Suprapubic skin (tissue), 4 donors: ENCODE data around the gene OSBPL7. TPM values are rescaled to one million over a fixed set of nuclear protein-coding genes. Genes with fewer than 3 reads are reported as not detected.

Source experiments
- DNase-seq, 2 donors: peaks; one replicate each; pipeline ENCODE4 v3.0.0-alpha.2; 2019; ENCODE audit warnings: low spot score in 2 of 2
- H3K27ac ChIP-seq: fragments of 200-600 bp; sonication (generic); one replicate; pipeline ENCODE4 v1.5.1; 2019
- H3K27me3 ChIP-seq: fragments of 200-600 bp; sonication (generic); one replicate; pipeline ENCODE4 v1.5.1; 2019
- H3K36me3 ChIP-seq: fragments of 200-600 bp; sonication (generic); one replicate; pipeline ENCODE4 v1.5.1; 2019
- H3K4me1 ChIP-seq: fragments of 200-600 bp; sonication (generic); one replicate; pipeline ENCODE4 v1.5.1; 2019
- H3K4me3 ChIP-seq: fragments of 200-600 bp; sonication (generic); one replicate; pipeline ENCODE4 v1.5.1; 2019; ENCODE audit warnings: mild to moderate bottlenecking
- H3K9me3 ChIP-seq: fragments of 200-600 bp; sonication (generic); one replicate; pipeline ENCODE4 v1.5.1; 2019
- CTCF ChIP-seq, 2 donors: fragments of 200-600 bp in 1 of 2; fragments of 450-650 bp in 1 of 2; sonication (generic) in 1 of 2; IDR thresholded peaks; one replicate each; pipeline ENCODE4 v1.5.1; 2016 to 2019; ENCODE audit warnings: antibody characterized with exemption in 2 of 2, mild to moderate bottlenecking in 1 of 2, moderate library complexity in 1 of 2
- EP300 ChIP-seq: sonication (generic); formaldehyde crosslinking; IDR thresholded peaks from one replicate; pipeline ENCODE4 v1.6.1; 2017; ENCODE audit warnings: antibody characterized with exemption
- POLR2A ChIP-seq, 2 donors: fragments of 450-650 bp; IDR thresholded peaks; one replicate each; pipeline ENCODE4 v1.6.1; 2017; ENCODE audit warnings: antibody characterized with exemption in 2 of 2, mild to moderate bottlenecking in 2 of 2, moderate library complexity in 2 of 2
- POLR2AphosphoS5 ChIP-seq, 3 donors: sonication (generic); formaldehyde crosslinking; IDR thresholded peaks; one replicate each; pipeline ENCODE4 v1.6.1; 2017; ENCODE audit warnings: antibody characterized with exemption in 3 of 3
- WGBS: methylation state at CpG from one replicate; pipeline ENCODE4 v1.1.5; 2018; 5-methylcytosine and 5-hydroxymethylcytosine counted together
- total RNA-seq, 4 donors: library from RNA; depleted of rRNA; stranded (reverse); fragments of >200 nt; gene quantifications; one replicate each; pipeline ENCODE4 v1.1.0, GENCODE V29; 2016

Gene OSBPL7
- total RNA-seq, 4 donors from 2014 or later, result 1.3 to 2.0 (median 1.6) TPM

DNA sequence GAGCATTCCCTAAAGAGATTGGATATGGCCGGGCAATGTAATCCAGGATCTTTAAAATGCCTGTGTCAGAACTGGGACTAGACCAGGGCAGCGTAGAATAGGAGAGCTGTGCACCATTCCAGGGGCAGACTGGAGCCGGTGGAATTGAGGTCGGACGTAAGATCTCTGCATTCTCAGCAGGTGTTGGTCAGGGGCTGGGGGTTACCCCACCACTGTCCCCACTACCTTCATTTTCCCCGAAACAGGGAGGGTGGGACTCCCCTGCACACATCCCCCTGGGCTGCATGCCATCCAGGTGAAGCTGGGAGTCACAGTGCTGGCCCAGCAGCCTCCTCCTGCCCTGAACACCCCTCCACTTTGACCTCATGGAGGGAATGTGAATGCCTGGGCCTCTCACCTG is 17.8 kb downstream of the OSBPL7 start:
- H3K4me3 ChIP-seq, result no peak overlapping the region
- H3K27me3 ChIP-seq, result peaks cover 4% of the 10 kb centered on the region
- H3K4me1 ChIP-seq, result no peaks in the 10 kb centered on the region
- peaks cover 16% of the 10 kb centered on the region for H3K36me3 ChIP-seq
- no peaks in the 10 kb centered on the region for H3K9me3 ChIP-seq
- peak; percentile 30 to 47 for DNase-seq
- H3K27ac ChIP-seq, result no peak overlapping the region
- TF ChIP-seq CTCF (IDR thresholded peaks at IDR 0.05) (no peak), POLR2AphosphoS5 (IDR thresholded peaks at IDR 0.05) (no peak), EP300 (no peak), POLR2A (IDR thresholded peaks at IDR 0.05) (no peak)
- WGBS, result 80% methylated on average over 6 of the region's 6 CpGs

DNA sequence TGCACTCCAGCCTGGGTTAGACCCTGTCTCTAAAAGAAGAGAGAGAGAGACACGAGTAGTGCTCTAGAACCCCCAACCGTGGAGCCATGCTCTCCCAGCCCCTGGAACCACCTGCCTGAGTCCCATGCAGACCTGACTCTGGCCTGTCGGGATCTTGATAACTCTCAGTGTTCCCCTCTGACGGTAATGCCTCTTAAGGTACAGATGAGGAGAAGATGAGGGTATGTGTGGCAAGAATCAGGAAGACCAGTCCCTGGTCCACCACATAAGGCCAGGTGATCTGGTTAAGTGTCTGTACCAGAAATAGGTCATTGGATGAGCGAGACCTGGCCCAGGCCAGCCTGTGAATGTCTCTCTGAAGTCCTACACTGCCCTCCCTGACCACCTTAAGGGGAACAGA is 18.4 kb downstream of the OSBPL7 start:
- peak; percentile 37 to 50 for DNase-seq
- H3K36me3 ChIP-seq, result peaks cover 10% of the 10 kb centered on the region
- H3K27ac ChIP-seq, result no peak overlapping the region
- H3K4me3 ChIP-seq, result no peak overlapping the region
- peaks cover 4% of the 10 kb centered on the region for H3K27me3 ChIP-seq
- H3K4me1 ChIP-seq, result no peaks in the 10 kb centered on the region
- no peaks in the 10 kb centered on the region for H3K9me3 ChIP-seq
- no peak for TF ChIP-seq POLR2A (IDR thresholded peaks at IDR 0.05)
- no peak for TF ChIP-seq EP300
- TF ChIP-seq POLR2AphosphoS5 (IDR thresholded peaks at IDR 0.05), result no peak
- WGBS, result 86% methylated on average over 5 of the region's 5 CpGs

GRCh38 chr17:47802341-47803022 is 19.1 kb downstream of the OSBPL7 start:
- TF ChIP-seq POLR2AphosphoS5 (IDR thresholded peaks at IDR 0.05) (no peak), CTCF (IDR thresholded peaks at IDR 0.05) (peak in 1 of 2 donors; percentile 53)
- H3K27me3 ChIP-seq, result peaks cover 4% of the 10 kb centered on the region
- WGBS, result 38% methylated on average over 9 of the region's 9 CpGs
- no peaks in the 10 kb centered on the region for H3K4me1 ChIP-seq
- no peak overlapping the region for H3K4me3 ChIP-seq
- no peaks in the 10 kb centered on the region for H3K9me3 ChIP-seq
- DNase-seq, result peak; percentile 47 to 76
- H3K36me3 ChIP-seq, result peaks cover 3% of the 10 kb centered on the region
- no peak overlapping the region for H3K27ac ChIP-seq

GRCh38 chr17:47801906-47802305 is 19.7 kb downstream of the OSBPL7 start:
- TF ChIP-seq EP300, result no peak
- TF ChIP-seq POLR2AphosphoS5 (IDR thresholded peaks at IDR 0.05), result no peak
- TF ChIP-seq CTCF (IDR thresholded peaks at IDR 0.05), result no peak
- TF ChIP-seq POLR2A (IDR thresholded peaks at IDR 0.05), result no peak
- 89% methylated on average over 3 of the region's 6 CpGs for WGBS
- DNase-seq, result peak in 1 of 2 donors; percentile 38

GRCh38 chr17:47801176-47801765 is 20.3 kb downstream of the OSBPL7 start:
- Histone ChIP-seq H3K36me3 (no peaks in the 10 kb centered on the region), H3K9me3 (no peaks in the 10 kb centered on the region), H3K4me3 (no peak overlapping the region), H3K27me3 (peaks cover 4% of the 10 kb centered on the region), H3K27ac (no peak overlapping the region), H3K4me1 (no peaks in the 10 kb centered on the region)
- WGBS, result 93% methylated on average over 4 of the region's 4 CpGs
- TF ChIP-seq POLR2A (IDR thresholded peaks at IDR 0.05) (no peak), CTCF (IDR thresholded peaks at IDR 0.05) (no peak), EP300 (no peak), POLR2AphosphoS5 (IDR thresholded peaks at IDR 0.05) (no peak)
- peak; percentile 9 to 55 for DNase-seq

More at GRCh38 chr17:47801906-47802305, 19.7 kb downstream of the OSBPL7 start:
- H3K4me1 ChIP-seq, result no peaks in the 10 kb centered on the region
- H3K4me3 ChIP-seq, result no peak overlapping the region
- H3K27ac ChIP-seq, result no peak overlapping the region
- peaks cover 4% of the 10 kb centered on the region for H3K27me3 ChIP-seq
- H3K9me3 ChIP-seq, result no peaks in the 10 kb centered on the region
- no peaks in the 10 kb centered on the region for H3K36me3 ChIP-seq
